Activated naive CD8-positive, alpha-beta T cell (primary cell): ENCODE measurements around the gene KCND2.

ENCODE experiments used
- H3K27ac Mint-ChIP-seq: one replicate; pipeline ENCODE4 v1.8.0; 2021; ENCODE audit warnings: mixed read lengths
- H3K27me3 Mint-ChIP-seq: one replicate; pipeline ENCODE4 v1.8.0; 2021; ENCODE audit warnings: mixed read lengths
- H3K36me3 Mint-ChIP-seq: one replicate; pipeline ENCODE4 v1.8.0; 2021; ENCODE audit warnings: mixed read lengths
- H3K4me1 Mint-ChIP-seq: one replicate; pipeline ENCODE4 v1.8.0; 2021; ENCODE audit warnings: low read depth, mixed read lengths
- H3K4me3 Mint-ChIP-seq: one replicate; pipeline ENCODE4 v1.8.0; 2021; ENCODE audit warnings: mild to moderate bottlenecking, mixed read lengths
- H3K9me3 Mint-ChIP-seq: one replicate; pipeline ENCODE4 v1.8.0; 2021; ENCODE audit warnings: low read depth, mixed read lengths

KCND2 gene

GRCh38 chr7:120412139-120413050 lies 139.4 kb downstream of the KCND2 start:
- H3K4me1 Mint-ChIP-seq: no peaks in the 10 kb centered on the region
- H3K27me3 Mint-ChIP-seq: no peaks in the 10 kb centered on the region
- H3K36me3 Mint-ChIP-seq: no peaks in the 10 kb centered on the region
- H3K9me3 Mint-ChIP-seq: no peaks in the 10 kb centered on the region
- no peak overlapping the region for H3K4me3 Mint-ChIP-seq
- no peak overlapping the region for H3K27ac Mint-ChIP-seq

GRCh38 chr7:120413164-120413563 lies 140.2 kb downstream of the KCND2 start:
- Mint-ChIP-seq H3K27me3 (no peaks in the 10 kb centered on the region), H3K4me1 (no peaks in the 10 kb centered on the region), H3K36me3 (no peaks in the 10 kb centered on the region), H3K9me3 (no peaks in the 10 kb centered on the region), H3K27ac (no peak overlapping the region), H3K4me3 (no peak overlapping the region)

- Mint-ChIP-seq H3K9me3 (peaks cover 8% of the 10 kb centered on the region), H3K27me3 (no peaks in the 10 kb centered on the region), H3K4me3 (no peak overlapping the region), H3K36me3 (no peaks in the 10 kb centered on the region), H3K4me1 (no peaks in the 10 kb centered on the region), H3K27ac (no peak overlapping the region)
Observed at GRCh38 chr7:120417244-120417979, 144.4 kb downstream of the KCND2 start.

GRCh38 chr7:120421151-120421651 lies 148.2 kb downstream of the KCND2 start:
- Mint-ChIP-seq H3K36me3 (no peaks in the 10 kb centered on the region), H3K4me3 (no peak overlapping the region), H3K4me1 (no peaks in the 10 kb centered on the region), H3K27me3 (no peaks in the 10 kb centered on the region), H3K9me3 (peaks cover 15% of the 10 kb centered on the region), H3K27ac (no peak overlapping the region)

- Mint-ChIP-seq H3K36me3 (no peaks in the 10 kb centered on the region), H3K27ac (no peak overlapping the region), H3K4me1 (no peaks in the 10 kb centered on the region), H3K27me3 (no peaks in the 10 kb centered on the region), H3K9me3 (no peaks in the 10 kb centered on the region), H3K4me3 (no peak overlapping the region)
Observed at GRCh38 chr7:120431016-120431415, 158.0 kb downstream of the KCND2 start.

GRCh38 chr7:120436487-120437060 lies 163.6 kb downstream of the KCND2 start:
- H3K36me3 Mint-ChIP-seq: no peaks in the 10 kb centered on the region
- H3K27ac Mint-ChIP-seq: no peak overlapping the region
- H3K4me3 Mint-ChIP-seq: no peak overlapping the region
- H3K9me3 Mint-ChIP-seq: peaks cover 11% of the 10 kb centered on the region
- H3K4me1 Mint-ChIP-seq: no peaks in the 10 kb centered on the region
- H3K27me3 Mint-ChIP-seq: no peaks in the 10 kb centered on the region

- Mint-ChIP-seq H3K4me1 (no peaks in the 10 kb centered on the region), H3K4me3 (no peak overlapping the region), H3K9me3 (peaks cover 10% of the 10 kb centered on the region)
Observed at GRCh38 chr7:120441850-120442249, 168.9 kb downstream of the KCND2 start.

GRCh38 chr7:120442838-120443237 lies 169.9 kb downstream of the KCND2 start:
- Mint-ChIP-seq H3K27ac (no peak overlapping the region), H3K4me3 (no peak overlapping the region), H3K9me3 (peaks cover 9% of the 10 kb centered on the region), H3K4me1 (no peaks in the 10 kb centered on the region), H3K36me3 (no peaks in the 10 kb centered on the region), H3K27me3 (no peaks in the 10 kb centered on the region)

More at GRCh38 chr7:120441850-120442249, 168.9 kb downstream of the KCND2 start:
- Mint-ChIP-seq H3K27me3 (no peaks in the 10 kb centered on the region), H3K27ac (no peak overlapping the region), H3K36me3 (no peaks in the 10 kb centered on the region)

- no peaks in the 10 kb centered on the region for H3K27me3 Mint-ChIP-seq
- H3K9me3 Mint-ChIP-seq: peaks cover 9% of the 10 kb centered on the region
- H3K27ac Mint-ChIP-seq: no peak overlapping the region
- no peaks in the 10 kb centered on the region for H3K4me1 Mint-ChIP-seq
- no peak overlapping the region for H3K4me3 Mint-ChIP-seq
- no peaks in the 10 kb centered on the region for H3K36me3 Mint-ChIP-seq
Observed at GRCh38 chr7:120444650-120445049, 171.7 kb downstream of the KCND2 start.

GRCh38 chr7:120445276-120445675 lies 172.3 kb downstream of the KCND2 start:
- H3K27me3 Mint-ChIP-seq: no peaks in the 10 kb centered on the region
- H3K27ac Mint-ChIP-seq: no peak overlapping the region
- H3K9me3 Mint-ChIP-seq: peaks cover 8% of the 10 kb centered on the region
- no peaks in the 10 kb centered on the region for H3K36me3 Mint-ChIP-seq
- no peaks in the 10 kb centered on the region for H3K4me1 Mint-ChIP-seq
- no peak overlapping the region for H3K4me3 Mint-ChIP-seq

GRCh38 chr7:120452665-120453064 lies 179.7 kb downstream of the KCND2 start:
- peaks cover 11% of the 10 kb centered on the region for H3K9me3 Mint-ChIP-seq
- no peaks in the 10 kb centered on the region for H3K27me3 Mint-ChIP-seq
- no peaks in the 10 kb centered on the region for H3K36me3 Mint-ChIP-seq
- H3K4me3 Mint-ChIP-seq: no peak overlapping the region
- no peak overlapping the region for H3K27ac Mint-ChIP-seq
- no peaks in the 10 kb centered on the region for H3K4me1 Mint-ChIP-seq

GRCh38 chr7:120456699-120457098 lies 183.7 kb downstream of the KCND2 start:
- no peaks in the 10 kb centered on the region for H3K4me1 Mint-ChIP-seq
- H3K27me3 Mint-ChIP-seq: no peaks in the 10 kb centered on the region
- no peak overlapping the region for H3K4me3 Mint-ChIP-seq
- H3K9me3 Mint-ChIP-seq: peaks cover 8% of the 10 kb centered on the region
- H3K27ac Mint-ChIP-seq: no peak overlapping the region
- no peaks in the 10 kb centered on the region for H3K36me3 Mint-ChIP-seq

- Mint-ChIP-seq H3K9me3 (peaks cover 4% of the 10 kb centered on the region), H3K27me3 (no peaks in the 10 kb centered on the region), H3K4me3 (no peak overlapping the region), H3K4me1 (no peaks in the 10 kb centered on the region), H3K27ac (no peak overlapping the region), H3K36me3 (no peaks in the 10 kb centered on the region)
Observed at GRCh38 chr7:120460949-120461348, 188.0 kb downstream of the KCND2 start.

- no peaks in the 10 kb centered on the region for H3K27me3 Mint-ChIP-seq
- H3K4me1 Mint-ChIP-seq: no peaks in the 10 kb centered on the region
- no peak overlapping the region for H3K4me3 Mint-ChIP-seq
- H3K9me3 Mint-ChIP-seq: no peaks in the 10 kb centered on the region
- no peaks in the 10 kb centered on the region for H3K36me3 Mint-ChIP-seq
- H3K27ac Mint-ChIP-seq: no peak overlapping the region
Observed at GRCh38 chr7:120462991-120463390, 190.0 kb downstream of the KCND2 start.

- Mint-ChIP-seq H3K4me3 (no peak overlapping the region), H3K27ac (no peak overlapping the region), H3K27me3 (no peaks in the 10 kb centered on the region), H3K36me3 (no peaks in the 10 kb centered on the region), H3K4me1 (no peaks in the 10 kb centered on the region), H3K9me3 (no peaks in the 10 kb centered on the region)
Observed at GRCh38 chr7:120464104-120464503, 191.1 kb downstream of the KCND2 start.
